ENCODE results near the gene GALM.

- TF ChIP-seq CTCF (IDR thresholded peaks at IDR 0.05) (no peak), POLR2A (IDR thresholded peaks at IDR 0.05) (no peak)
These were observed 30.8 kb upstream of the GALM start for GRCh38 chr2:38635139-38635538.

All from right lobe of liver (tissue), 4 donors.